Measurements from ENCODE around the gene SPATA13.
"Not testable (repeated sequence)": the region's sequence is repeated elsewhere in the genome, so short reads cannot be mapped to it uniquely, and the experiment has no call there.

SPATA13 gene

DNA sequence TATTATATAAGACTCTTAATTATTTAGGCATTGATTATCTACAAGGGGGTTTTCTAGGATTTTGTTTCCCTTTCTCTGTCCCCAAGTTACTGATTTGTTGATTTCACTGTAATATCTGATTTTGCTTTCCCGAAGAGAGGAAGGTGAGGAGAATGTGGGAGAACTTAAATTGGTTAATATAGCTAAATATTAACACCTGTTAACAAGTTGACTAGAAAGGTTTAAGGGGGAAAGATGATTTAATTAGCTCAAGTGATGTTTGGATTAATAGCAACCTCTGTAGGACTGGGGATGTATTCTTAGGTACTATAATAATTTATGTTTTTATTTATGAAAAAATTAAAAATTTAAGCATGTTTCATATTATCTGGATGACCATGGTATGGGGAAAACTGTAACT lies 35.1 kb downstream of the SPATA13 start:
- no peak for DNase-seq (ENCODE audit: low read depth, low spot score)

DNA sequence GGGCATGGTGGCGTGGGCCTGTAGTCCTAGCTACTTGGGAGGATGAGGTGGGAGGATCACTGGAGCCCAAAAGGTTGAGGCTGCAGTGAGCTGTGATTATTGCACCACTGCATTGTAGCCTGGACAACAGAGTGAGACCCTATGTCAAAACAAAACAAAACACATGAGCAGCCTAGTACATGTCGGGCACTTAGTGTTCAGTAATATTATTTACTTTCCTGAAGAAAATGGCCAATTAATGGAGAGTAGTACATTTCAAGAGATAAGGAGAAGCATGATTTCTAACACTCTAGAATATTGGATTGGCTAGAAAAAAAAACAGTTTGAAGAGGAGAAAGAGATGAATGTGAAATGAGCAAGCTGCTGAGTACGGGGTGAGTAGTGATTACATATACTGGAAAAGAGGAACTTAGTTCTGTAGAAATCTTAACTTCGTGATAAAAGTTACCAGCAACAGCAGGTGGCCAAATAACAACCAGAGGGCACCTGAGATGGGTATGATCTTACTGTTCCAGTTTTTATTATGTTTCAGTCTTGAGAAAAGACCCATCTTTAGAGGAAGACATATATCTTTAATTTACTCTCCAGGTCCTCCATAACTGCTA lies 36.2 kb downstream of the SPATA13 start:
- DNase-seq (ENCODE audit: low read depth, low spot score) = no peak

DNA sequence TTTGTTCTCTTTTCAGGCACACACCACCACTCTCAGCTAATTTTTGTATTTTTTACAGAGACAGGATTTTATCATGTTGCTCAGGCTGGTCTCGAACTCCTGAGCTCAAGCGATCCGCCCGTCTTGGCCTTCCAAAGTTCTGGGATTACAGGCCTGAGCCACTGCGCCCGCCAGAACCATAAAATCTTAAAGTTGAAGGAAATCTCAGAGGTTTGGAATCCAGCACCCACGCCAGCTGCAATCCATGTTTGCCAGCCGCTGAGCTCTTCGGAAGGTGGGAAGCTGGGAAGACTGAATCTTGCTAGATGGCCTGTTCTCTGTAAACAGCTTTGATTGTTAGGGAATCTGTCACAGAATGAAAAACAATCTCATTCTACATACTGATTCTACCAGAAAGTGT lies 38.5 kb downstream of the SPATA13 start:
- DNase-seq (ENCODE audit: low read depth, low spot score) = no peak

DNA sequence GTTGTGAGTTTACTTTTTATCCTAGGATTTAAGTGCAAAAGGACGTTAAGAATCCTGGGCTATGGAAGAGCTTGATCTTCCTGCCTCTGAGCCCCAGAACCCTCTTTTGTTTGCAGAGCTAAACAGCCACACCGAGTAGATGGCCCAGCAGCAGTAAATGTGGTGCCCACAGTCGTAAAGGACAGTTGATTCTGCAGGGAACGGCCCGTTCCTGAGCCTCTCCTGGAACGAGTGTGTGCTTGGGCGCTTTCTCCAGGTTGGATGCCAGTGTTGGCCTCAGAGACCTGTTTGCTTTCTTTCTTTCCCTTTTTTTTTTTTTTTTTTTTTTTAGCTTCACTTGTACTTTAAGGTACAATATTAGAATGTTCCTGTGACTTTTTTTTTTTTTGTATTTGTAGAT lies 41.7 kb downstream of the SPATA13 start:
- DNase-seq (ENCODE audit: low read depth, low spot score) = no peak

DNA sequence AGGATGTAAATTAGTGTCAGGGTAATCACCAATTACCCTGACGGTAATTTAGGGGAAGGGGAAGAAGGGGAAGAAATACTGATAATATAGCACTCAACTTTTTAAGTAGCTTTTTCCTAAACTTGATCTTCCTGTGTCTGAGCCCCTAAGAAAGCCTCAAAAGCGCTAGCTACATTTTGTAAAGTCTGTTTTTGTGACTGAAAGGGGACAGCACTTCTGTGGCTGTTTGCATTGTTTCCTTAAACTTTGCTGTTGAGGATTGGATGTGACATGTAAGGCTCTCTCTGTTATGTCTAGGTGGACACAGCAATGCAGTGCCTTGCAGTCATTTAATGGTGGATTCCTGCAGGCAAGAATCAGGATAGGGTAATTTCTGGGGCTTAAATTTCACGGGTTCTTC lies 42.8 kb downstream of the SPATA13 start:
- no peak for DNase-seq (ENCODE audit: low read depth, low spot score)

DNA sequence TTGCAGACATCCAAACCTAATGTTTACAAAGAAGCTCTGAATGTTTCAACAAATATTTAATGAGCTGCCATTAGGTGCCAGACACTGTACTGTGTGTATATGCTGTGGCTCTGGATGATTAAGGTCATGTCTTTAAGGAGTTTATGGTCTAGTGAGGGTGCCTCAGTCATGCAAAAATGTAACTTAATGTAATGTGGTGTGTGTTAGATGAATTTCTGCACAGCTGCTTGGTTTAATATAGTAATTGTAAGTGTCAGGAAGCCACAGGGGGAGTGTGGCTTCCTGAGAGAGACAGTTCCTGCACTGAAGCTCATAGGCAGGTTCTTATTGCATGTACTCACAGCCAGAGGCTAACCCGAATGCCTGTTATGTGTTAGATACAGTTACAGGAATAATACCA lies 43.3 kb downstream of the SPATA13 start:
- DNase-seq (ENCODE audit: low read depth, low spot score) = no peak

DNA sequence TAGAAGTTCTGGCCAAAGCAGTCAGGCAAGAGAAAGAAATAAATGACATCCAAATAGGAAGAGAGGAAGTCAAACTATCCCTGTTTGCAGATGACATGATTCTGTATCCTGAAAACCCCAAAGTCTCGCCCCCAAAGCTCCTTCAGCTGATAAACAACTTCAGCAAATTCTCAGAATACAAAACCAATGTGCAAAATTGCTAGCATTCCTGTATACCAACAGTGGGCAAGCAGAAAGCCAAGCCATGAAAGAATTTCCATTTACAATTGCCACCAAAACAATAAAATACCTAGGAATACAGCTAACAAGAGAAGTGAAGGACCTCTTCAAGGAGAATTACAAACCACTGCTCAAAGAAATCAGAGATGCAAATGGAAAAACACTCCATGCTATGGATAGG lies 44.6 kb downstream of the SPATA13 start:
- DNase-seq (ENCODE audit: low read depth, low spot score) = not testable (repeated sequence)

DNA sequence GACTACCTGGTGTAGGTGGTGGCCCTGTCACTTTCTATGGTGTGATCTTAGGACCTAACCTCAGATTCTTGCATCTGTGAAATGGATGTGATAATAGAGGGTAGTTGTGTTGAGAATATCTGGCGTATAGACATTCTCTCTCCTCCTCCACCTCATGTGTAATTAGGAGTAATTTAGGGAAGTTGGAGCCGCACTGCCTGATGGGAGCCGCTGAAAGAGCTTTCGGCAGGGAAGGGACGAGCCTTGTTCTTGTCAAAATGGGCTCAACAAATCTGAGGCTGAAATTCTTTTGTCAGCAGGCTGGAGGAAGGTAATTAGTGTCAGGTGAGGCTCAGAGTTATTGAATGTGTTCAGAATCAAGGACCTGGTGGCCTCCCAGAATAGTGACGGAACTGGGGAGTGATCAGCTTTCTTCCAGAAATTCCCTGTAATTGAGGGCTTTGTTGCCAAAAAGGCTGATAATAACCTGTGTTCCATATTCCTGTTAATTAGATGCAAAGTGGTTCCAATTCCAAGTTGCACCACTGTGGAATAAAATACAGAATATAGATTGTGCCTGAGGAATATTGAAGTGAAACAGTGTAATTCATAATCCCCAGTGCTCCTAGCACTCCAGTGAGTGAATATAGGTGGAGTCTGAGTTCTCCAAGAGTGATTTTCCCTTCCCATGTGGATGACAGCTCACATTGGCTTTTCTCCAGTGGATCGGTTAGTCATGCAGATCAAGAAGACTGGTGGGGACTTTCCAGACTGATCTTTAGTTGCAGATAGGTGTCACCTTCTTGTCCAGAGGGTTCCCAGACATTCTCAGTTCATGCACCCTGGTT lies 47.5 kb downstream of the SPATA13 start:
- DNase-seq (ENCODE audit: low read depth, low spot score) = no peak

DNA sequence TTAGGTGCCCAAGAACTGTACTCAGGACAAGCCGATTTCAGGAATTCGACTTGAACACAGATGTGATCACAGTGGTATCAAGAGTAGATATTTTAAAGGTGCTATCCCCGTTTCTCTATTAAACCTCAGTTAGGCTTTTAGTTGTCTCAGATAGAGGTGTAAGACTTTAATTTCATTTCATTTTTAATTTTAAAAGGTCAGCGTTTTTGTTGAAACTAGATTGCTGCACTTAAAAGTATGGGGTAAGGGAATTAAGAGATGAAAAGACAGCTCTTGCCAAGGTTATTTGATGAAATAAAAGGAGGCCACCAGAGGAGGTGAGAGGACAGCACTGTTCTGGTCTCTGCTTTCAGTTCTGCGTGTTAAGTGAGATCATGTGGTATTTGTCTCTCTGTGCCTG lies 48.6 kb downstream of the SPATA13 start:
- no peak for DNase-seq (ENCODE audit: low read depth, low spot score)

DNA sequence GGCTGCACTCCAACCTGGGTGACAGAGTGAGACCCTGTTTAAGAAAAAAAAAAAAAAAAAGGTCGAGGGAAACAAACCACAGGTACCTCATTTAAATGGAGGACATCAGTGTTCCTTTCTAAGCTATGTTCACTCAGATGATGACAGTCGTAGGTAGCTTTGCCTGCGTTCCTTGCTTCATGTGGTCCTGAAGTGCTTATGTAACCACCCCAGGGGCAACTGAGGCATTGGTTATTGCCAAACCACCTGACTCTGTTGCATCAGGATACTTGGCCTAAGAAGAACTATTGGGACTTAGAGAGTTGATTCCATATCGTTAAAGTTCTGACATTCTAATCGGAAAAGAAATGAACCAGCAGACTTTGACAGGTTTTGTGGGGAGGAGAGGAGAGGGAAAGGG lies 51.7 kb downstream of the SPATA13 start:
- DNase-seq (ENCODE audit: low read depth, low spot score) = no peak

DNA sequence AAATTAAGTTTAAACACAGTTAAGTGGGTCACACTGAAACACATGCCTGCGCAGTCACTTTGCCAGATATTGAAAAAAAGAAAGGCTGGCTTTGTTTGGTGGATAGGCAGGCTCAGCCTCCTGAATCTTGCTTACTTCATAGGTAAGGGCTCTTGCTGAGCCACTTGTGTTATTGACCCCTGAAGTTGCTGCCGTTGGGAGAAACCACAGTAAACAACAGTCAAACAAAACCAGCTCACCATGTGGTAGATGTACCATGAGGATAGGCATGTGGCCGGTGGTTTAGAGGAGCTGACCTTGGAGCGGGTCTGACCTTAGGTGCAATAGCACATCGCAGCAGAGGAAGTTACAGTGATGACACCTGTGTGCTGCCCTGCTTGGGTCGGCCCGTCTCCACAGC lies 52.2 kb downstream of the SPATA13 start:
- no peak for DNase-seq (ENCODE audit: low read depth, low spot score)

DNA sequence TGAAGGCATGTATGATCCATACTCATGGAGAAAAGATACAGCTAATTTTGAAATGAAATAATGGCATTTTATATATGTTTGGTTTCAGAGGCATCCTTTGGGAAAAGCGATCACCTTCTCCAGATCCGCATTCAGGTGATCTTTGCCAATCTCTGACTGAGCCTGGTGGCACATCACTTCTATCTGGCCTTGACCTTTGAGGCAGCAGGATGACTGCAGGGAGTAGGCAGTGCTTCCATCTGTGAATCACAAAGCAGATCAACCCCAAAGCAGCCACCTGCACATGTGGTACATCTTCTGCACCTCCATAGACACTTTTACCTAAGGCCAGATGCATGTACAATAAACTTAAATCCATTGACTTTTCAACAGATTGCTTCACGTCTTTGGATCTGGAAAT lies 53.4 kb downstream of the SPATA13 start:
- DNase-seq (ENCODE audit: low read depth, low spot score) = no peak

DNA sequence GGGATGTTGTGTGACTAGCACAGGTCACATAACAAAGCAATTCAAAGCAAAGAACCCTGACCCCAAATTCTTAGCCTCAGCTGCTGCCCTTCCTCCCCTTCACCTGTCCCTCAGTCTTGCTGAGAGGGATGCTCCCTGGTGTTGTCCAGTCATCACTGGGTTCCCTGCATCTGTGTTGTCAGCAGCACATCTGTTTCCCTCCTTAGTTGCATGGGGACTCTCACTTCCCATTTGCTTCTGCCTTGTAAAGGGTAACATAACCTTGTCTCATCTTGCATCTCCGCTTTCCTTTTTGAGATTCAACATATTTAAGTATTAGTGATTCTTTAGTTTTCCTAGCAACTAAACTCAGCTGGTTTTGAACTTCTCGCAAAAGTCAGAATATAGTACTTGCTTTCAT lies 54.0 kb downstream of the SPATA13 start:
- no peak for DNase-seq (ENCODE audit: low read depth, low spot score)

DNA sequence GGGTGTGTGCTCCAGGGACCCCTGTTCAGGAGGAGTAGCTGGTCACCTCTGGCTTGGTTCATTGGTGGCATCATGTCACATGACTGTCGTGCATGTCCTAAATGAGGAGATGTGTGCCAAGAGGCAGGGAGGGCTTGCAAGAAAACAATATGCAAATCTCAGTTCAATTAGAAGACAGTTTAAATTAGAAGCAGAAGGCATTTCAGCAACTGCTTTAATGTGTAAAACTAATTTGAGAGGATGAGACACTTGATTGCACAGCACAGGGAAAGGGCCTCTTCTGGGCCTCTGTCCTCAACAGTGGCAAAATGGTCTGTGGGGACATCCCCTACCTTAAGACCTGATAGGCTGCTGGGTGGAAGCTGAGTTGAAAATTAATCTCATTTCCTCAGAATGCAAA lies 54.6 kb downstream of the SPATA13 start:
- no peak for DNase-seq (ENCODE audit: low read depth, low spot score)

DNA sequence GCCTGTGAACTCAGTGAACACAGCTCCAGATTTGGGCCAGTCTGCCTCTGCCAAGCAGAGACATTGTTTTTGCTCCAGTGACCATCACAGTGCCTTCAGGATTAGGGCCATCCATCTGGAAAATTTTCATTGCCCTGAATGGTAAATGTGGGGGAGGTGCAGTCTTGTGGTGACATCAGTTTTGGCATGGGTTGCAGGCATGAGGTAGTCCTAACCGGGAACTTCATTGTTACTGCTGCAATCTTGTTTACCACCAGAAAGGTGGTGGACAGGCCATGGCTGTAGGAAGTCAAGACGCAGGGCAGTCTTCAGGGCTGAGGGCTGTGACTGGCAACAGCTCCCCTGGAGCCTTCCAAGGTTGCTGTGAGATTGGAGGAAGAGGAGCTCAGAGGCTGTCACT lies 55.2 kb downstream of the SPATA13 start:
- no peak for DNase-seq (ENCODE audit: low read depth, low spot score)

DNA sequence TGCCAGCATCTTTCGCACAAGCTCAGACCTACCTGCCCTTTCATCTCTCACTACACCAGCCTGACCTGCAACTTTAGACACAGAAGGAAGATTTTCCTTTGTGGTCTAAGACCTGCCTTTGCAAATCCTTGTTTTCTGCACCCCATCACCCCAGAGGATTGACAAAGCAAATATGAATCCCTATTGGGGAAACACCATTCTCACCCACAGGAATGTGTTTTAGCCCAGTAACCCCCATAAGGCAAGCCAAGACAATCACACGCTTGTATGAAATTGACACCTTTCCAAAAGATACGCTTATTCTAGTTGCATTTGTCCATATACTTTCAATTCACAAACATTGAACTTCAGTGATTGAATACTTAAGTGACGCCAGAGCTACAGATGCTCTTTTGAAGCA lies 55.7 kb downstream of the SPATA13 start:
- no peak for DNase-seq (ENCODE audit: low read depth, low spot score)

DNA sequence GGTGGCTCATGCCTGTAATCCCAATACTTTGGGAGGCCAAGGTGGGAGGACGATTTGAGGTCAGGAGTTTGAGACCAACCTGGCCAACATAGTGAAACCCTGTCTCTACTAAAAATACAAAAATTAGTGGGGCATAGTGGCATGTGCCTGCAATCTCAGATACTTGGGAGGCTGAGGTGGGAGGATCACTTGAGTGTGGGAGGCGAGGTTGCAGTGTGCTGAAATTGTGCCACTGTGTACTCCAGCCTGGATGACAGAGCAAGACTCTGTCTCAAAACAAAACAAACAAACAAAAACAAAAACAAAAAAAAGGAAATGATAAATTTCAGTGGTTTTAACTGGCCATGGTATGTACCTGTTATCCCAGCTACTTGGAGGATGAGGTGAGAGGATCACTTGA lies 56.3 kb downstream of the SPATA13 start:
- not testable (repeated sequence) for DNase-seq (ENCODE audit: low read depth, low spot score)

DNA sequence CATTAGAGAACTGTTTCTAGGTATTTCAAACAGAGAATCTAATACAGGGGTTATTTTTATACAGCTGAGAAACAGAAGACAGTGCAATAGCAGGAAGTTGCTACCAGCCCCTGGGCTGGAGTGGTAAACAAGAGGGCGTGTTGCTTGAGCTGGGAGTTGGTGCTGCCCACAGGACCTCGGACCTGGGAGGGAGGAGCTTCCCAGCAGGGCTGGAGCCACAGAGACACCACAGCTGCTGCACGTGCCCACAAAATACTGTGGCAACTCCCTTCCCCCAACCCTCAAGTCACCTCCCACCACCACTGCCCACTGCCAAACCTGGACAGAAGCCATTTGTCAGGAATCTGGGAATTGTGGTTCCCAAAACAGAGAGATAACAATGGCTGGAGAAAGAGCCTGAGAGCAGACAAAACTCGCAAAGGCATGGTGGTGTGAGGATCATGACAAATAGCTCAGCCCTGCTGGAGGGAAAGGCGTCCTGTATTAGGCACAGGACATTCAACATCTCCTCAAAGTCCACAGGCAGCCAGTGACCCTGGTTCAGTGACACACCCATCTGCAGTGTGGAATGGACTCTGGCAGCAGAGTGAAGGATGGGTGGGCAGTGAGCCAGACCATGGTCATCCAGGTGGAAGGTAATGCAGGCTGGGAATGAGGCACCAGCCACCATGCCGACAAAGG lies 57.2 kb downstream of the SPATA13 start:
- DNase-seq (ENCODE audit: low read depth, low spot score) = no peak

DNA sequence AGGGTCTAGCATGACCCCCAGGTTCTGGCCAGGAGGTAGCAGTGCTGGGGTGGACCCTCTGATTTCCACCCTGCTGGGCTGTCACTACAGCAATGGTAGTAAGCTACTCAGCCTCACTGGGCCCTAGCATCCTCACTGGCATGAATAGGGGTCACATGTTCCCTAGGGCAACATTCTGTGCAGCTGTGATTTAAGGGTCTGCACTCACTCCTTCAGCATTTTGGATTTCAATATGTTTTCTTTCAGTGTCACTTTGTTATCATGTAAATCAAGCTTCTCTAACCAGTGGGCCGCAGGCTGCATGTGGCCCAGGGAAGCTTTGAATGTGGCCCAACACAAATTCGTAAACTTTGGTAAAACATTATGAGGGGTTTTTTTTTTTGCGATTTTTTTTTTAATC lies 57.8 kb downstream of the SPATA13 start:
- no peak for DNase-seq (ENCODE audit: low read depth, low spot score)

DNA sequence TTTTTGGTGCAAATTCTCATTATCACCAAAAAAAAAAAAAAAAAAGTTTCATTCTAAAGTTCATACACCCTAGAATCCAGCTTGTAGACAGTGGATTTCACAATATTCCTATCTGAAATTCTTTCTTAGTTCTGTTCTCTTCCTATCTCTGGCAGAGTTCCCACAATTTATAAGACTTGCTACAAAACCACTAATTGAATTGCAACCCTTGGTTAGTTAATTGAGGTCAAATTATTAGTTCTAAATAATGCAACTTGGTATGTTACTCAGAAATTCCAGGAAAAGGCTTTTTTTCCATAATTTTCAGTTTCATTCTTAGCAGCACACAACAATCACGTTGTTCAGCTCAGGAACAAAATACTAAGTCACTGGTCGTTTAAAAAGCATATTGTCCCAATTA lies 58.5 kb downstream of the SPATA13 start:
- DNase-seq (ENCODE audit: low read depth, low spot score) = no peak

DNA sequence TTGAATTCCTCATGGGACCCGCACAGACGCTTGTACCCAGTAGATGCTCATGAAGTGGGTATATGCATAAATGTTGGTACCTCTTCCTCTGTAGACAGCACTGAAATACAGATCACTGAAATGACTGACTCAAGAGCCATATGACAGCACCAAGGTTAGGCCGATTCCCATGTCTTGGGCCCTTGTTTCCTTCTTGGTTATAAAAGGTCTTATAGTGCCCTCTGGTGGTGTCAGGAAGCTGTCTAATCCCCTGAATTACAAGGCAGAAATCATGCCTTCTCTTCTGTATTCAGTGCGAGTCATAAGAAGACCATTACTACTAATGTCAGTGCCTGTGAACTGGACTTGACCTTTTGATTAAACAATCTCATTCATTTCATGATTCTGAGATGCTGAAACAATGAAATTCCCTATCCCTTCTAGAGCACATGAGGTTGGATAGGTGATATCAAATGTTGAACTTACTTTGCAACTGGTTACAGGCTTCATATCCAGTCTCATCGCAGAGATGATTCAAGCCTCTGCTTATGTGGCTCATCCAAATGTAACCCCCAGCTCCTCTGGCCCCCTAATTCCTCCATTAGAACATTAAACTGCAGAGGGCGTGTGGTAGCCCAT lies 59.7 kb downstream of the SPATA13 start:
- DNase-seq (ENCODE audit: low read depth, low spot score) = peak; percentile 30

DNA sequence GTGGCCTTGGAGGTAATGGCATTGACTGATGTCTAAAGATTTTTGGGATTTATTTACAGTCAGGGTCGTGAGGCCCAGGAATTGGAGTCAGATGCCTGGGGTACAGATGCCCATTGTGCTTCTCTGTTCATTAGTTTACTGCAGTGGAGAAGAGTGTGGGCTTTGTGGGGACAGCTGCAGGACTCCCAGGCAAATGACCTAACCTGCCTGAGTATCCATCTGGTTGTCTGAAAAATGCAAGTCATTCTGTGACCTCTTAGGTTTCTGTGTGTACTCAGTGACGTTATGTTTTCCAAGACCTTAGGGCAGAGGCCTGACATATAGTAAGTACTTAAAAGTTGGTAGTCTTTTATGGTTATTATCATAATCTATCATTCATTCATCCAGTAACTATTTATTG lies 60.5 kb downstream of the SPATA13 start:
- no peak for DNase-seq (ENCODE audit: low read depth, low spot score)

DNA sequence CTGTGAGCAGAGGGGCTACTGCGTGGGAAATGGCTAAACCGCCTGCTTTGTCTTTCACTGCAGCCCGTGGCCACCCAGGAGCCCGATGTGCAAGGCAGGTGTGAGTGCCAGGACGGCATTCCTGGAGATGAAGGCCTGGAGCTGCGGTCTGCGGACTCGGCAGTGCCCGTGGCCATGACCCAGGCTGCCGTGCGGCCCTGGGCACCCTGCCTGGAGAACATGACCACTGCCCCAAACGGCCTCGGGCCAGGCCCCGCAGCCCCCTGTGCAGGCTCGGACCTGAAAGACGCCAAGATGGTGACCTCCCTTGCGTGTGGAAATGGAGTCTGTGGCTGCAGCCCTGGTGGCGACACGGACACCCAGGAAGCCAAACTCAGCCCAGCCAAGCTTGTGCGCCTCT lies 62.2 kb downstream of the SPATA13 start:
- DNase-seq (ENCODE audit: low read depth, low spot score) = no peak
